ENCODE measurements around the gene MBD5. TPM values are rescaled to one million over a fixed set of nuclear protein-coding genes. Genes with fewer than 3 reads are reported as not detected.
A peak's percentile ranks its signal among the peaks of the same experiment; 100 is the strongest.
"Not testable (repeated sequence)": the region's sequence is repeated elsewhere in the genome, so short reads cannot be mapped to it uniquely, and the experiment has no call there.

The MBD5 gene
- total and polyA plus RNA-seq, 8 donors: 32.5 to 58.0 (median 43.5) TPM

- Histone ChIP-seq H3K27me3 (no peaks in the 10 kb centered on the region), H3K36me3 (no peaks in the 10 kb centered on the region), H3K9me3 (no peaks in the 10 kb centered on the region), H3K27ac (no peak overlapping the region), H3K4me1 (no peaks in the 10 kb centered on the region), H3K4me3 (no peak overlapping the region)
- intact Hi-C loops (cut with DNase I): no loop called here
- ATAC-seq (no peak), DNase-seq (no peak)
- TF ChIP-seq CTCF (IDR thresholded peaks at IDR 0.05): no peak
Measured at GRCh38 chr2:147980940-147981528, 39.9 kb upstream of the MBD5 start.

- TF ChIP-seq CTCF (IDR thresholded peaks at IDR 0.05): no peak
- Histone ChIP-seq H3K27ac (no peak overlapping the region), H3K9me3 (no peaks in the 10 kb centered on the region), H3K27me3 (no peaks in the 10 kb centered on the region), H3K4me3 (no peak overlapping the region), H3K36me3 (no peaks in the 10 kb centered on the region), H3K4me1 (no peaks in the 10 kb centered on the region)
- intact Hi-C loops (cut with DNase I): loop anchor here in 1 of 2 donors (5.0 kb wide), 1 partner anchor 518 kb away; no protein-coding TSS in a partner anchor
- no peak for DNase-seq
- no peak for ATAC-seq
Measured at GRCh38 chr2:147989102-147989501, 31.8 kb upstream of the MBD5 start.

GRCh38 chr2:147989809-147990403 lies 31.0 kb upstream of the MBD5 start:
- no peaks in the 10 kb centered on the region for H3K4me1 ChIP-seq
- no peak overlapping the region for H3K27ac ChIP-seq
- no peaks in the 10 kb centered on the region for H3K36me3 ChIP-seq
- no peaks in the 10 kb centered on the region for H3K27me3 ChIP-seq
- intact Hi-C loops (cut with DNase I): loop anchor here in 1 of 2 donors (5.0 kb wide), 1 partner anchor 517 kb away; no protein-coding TSS in a partner anchor
- H3K4me3 ChIP-seq: no peak overlapping the region
- peak; percentile 27 to 65 for TF ChIP-seq CTCF (IDR thresholded peaks at IDR 0.05)
- DNase-seq (peak in 2 of 4 donors; percentile 38 to 66), ATAC-seq (peak; percentile 93)
- no peaks in the 10 kb centered on the region for H3K9me3 ChIP-seq

- H3K36me3 ChIP-seq; intact Hi-C loops (cut with DNase I); DNase-seq; ATAC-seq; H3K4me3 ChIP-seq; H3K27me3 ChIP-seq; H3K9me3 ChIP-seq; H3K4me1 ChIP-seq; H3K27ac ChIP-seq: not testable (repeated sequence)
Measured at GRCh38 chr2:147994965-147995364, 25.9 kb upstream of the MBD5 start.

GRCh38 chr2:147996828-147997227 lies 24.1 kb upstream of the MBD5 start:
- peaks cover 0 to 6% of the 10 kb centered on the region in 2 donors for H3K36me3 ChIP-seq
- H3K4me3 ChIP-seq: no peak overlapping the region
- intact Hi-C loops (cut with DNase I): no loop called here
- H3K27me3 ChIP-seq: no peaks in the 10 kb centered on the region
- no peak for TF ChIP-seq CTCF (IDR thresholded peaks at IDR 0.05)
- no peaks in the 10 kb centered on the region for H3K4me1 ChIP-seq
- DNase-seq (no peak), ATAC-seq (no peak)
- H3K9me3 ChIP-seq: peaks cover 0 to 10% of the 10 kb centered on the region in 2 donors
- H3K27ac ChIP-seq: no peak overlapping the region
